Adrenal gland (tissue), 5 donors: ENCODE data around the gene OSM.

Experiments used
- CTCF ChIP-seq, 6 experiments: fragments of 450-650 bp in 4 of 6; fragments of 200-600 bp in 2 of 6; sonication (generic) in 1 of 6; IDR thresholded peaks; 1 replicate in 5 of 6; 2 replicates in 1 of 6; pipeline versions ENCODE4 v1.5.1 to v1.8.0; 2016 to 2021; ENCODE audit warnings: antibody characterized with exemption in 6 of 6, mild to moderate bottlenecking in 2 of 6, moderate library complexity in 1 of 6
- POLR2A ChIP-seq, 2 donors: fragments of 450-650 bp; IDR thresholded peaks; one replicate each; pipeline ENCODE4 v1.6.1; 2017; ENCODE audit warnings: antibody characterized with exemption in 2 of 2, mild to moderate bottlenecking in 2 of 2, moderate library complexity in 1 of 2
- donor health status: DM: no; HTN: no; CAD: no.

- TF ChIP-seq CTCF (IDR thresholded peaks at IDR 0.05) (no peak), POLR2A (IDR thresholded peaks at IDR 0.05) (no peak)
Measured at GRCh38 chr22:30284666-30285065, 18.0 kb upstream of the OSM start.
